Stimulated activated effector memory CD8-positive, alpha-beta T cell treated with anti-CD3 and anti-CD28 coated beads, Interleukin-12 subunit alpha, Interleukin-12 subunit beta, amount 100 ng/mL, for 72 hours (primary cell): ENCODE data around the gene SNRPA1.

Experiments used
- ATAC-seq: fragments of 150-1000 bp; cut with Tn5 transposase; 2 replicates; pipeline ENCODE4 v1.10.0; 2021
- DNase-seq, 2 donors: peaks; one replicate each; pipeline ENCODE4 v3.0.0; 2021 to 2022; ENCODE audit warnings: low spot score in 2 of 2
- H3K27ac Mint-ChIP-seq: one replicate; pipeline ENCODE4 v1.8.0; 2022; ENCODE audit warnings: mild to moderate bottlenecking, mixed read lengths
- H3K36me3 Mint-ChIP-seq: one replicate; pipeline ENCODE4 v1.8.0; 2022; ENCODE audit warnings: mild to moderate bottlenecking, mixed read lengths
- H3K4me1 Mint-ChIP-seq: one replicate; pipeline ENCODE4 v1.8.0; 2022; ENCODE audit warnings: mixed read lengths
- H3K4me3 Mint-ChIP-seq: one replicate; pipeline ENCODE4 v1.8.0; 2022; ENCODE audit warnings: mild to moderate bottlenecking, mixed read lengths
- H3K9me3 Mint-ChIP-seq: one replicate; pipeline ENCODE4 v1.8.0; 2022; ENCODE audit warnings: mixed read lengths

The SNRPA1 gene

GRCh38 chr15:101324524-101325177 lies 29.6 kb upstream of the SNRPA1 start:
- Mint-ChIP-seq H3K36me3 (no peaks in the 10 kb centered on the region), H3K27ac (no peak overlapping the region), H3K4me1 (peaks cover 13% of the 10 kb centered on the region), H3K4me3 (no peak overlapping the region), H3K9me3 (peaks cover 2% of the 10 kb centered on the region)
- no peak for ATAC-seq
- no peak for DNase-seq

- H3K27ac Mint-ChIP-seq: no peak overlapping the region
- H3K4me3 Mint-ChIP-seq: no peak overlapping the region
- DNase-seq (no peak), ATAC-seq (no peak)
- peaks cover 2% of the 10 kb centered on the region for H3K9me3 Mint-ChIP-seq
- H3K4me1 Mint-ChIP-seq: peaks cover 13% of the 10 kb centered on the region
- no peaks in the 10 kb centered on the region for H3K36me3 Mint-ChIP-seq
These were observed 28.9 kb upstream of the SNRPA1 start for GRCh38 chr15:101323793-101324523.

GRCh38 chr15:101322854-101323477 lies 27.9 kb upstream of the SNRPA1 start:
- Mint-ChIP-seq H3K27ac (no peak overlapping the region), H3K36me3 (no peaks in the 10 kb centered on the region), H3K4me3 (no peak overlapping the region), H3K9me3 (peaks cover 2% of the 10 kb centered on the region), H3K4me1 (peaks cover 13% of the 10 kb centered on the region)
- DNase-seq (no peak), ATAC-seq (no peak)

- H3K36me3 Mint-ChIP-seq: no peaks in the 10 kb centered on the region
- ATAC-seq (no peak), DNase-seq (no peak)
- peaks cover 2% of the 10 kb centered on the region for H3K9me3 Mint-ChIP-seq
- H3K4me3 Mint-ChIP-seq: no peak overlapping the region
- H3K27ac Mint-ChIP-seq: no peak overlapping the region
- H3K4me1 Mint-ChIP-seq: peaks cover 13% of the 10 kb centered on the region
These were observed 27.1 kb upstream of the SNRPA1 start for GRCh38 chr15:101322016-101322695.

GRCh38 chr15:101320501-101321052 lies 25.5 kb upstream of the SNRPA1 start:
- H3K9me3 Mint-ChIP-seq: peaks cover 2% of the 10 kb centered on the region
- H3K4me1 Mint-ChIP-seq: peaks cover 13% of the 10 kb centered on the region
- ATAC-seq (peak; percentile 93), DNase-seq (peak; percentile 14 to 73)
- peak overlapping the region; percentile 70 for H3K4me3 Mint-ChIP-seq
- no peaks in the 10 kb centered on the region for H3K36me3 Mint-ChIP-seq
- H3K27ac Mint-ChIP-seq: peak overlapping the region; percentile 84

GRCh38 chr15:101318839-101319238 lies 23.8 kb upstream of the SNRPA1 start:
- Mint-ChIP-seq H3K36me3 (no peaks in the 10 kb centered on the region), H3K4me3 (no peak overlapping the region), H3K4me1 (peaks cover 13% of the 10 kb centered on the region), H3K9me3 (peaks cover 2% of the 10 kb centered on the region), H3K27ac (peak overlapping the region; percentile 20)
- no peak for DNase-seq
- ATAC-seq: no peak

- Mint-ChIP-seq H3K4me1 (peaks cover 13% of the 10 kb centered on the region), H3K36me3 (no peaks in the 10 kb centered on the region), H3K4me3 (no peak overlapping the region), H3K27ac (no peak overlapping the region), H3K9me3 (peaks cover 2% of the 10 kb centered on the region)
- DNase-seq (no peak), ATAC-seq (no peak)
These were observed 23.2 kb upstream of the SNRPA1 start for GRCh38 chr15:101318147-101318819.

GRCh38 chr15:101317336-101317872 lies 22.4 kb upstream of the SNRPA1 start:
- Mint-ChIP-seq H3K9me3 (peaks cover 2% of the 10 kb centered on the region), H3K27ac (no peak overlapping the region), H3K36me3 (no peaks in the 10 kb centered on the region)

GRCh38 chr15:101316529-101316928 lies 21.5 kb upstream of the SNRPA1 start:
- H3K9me3 Mint-ChIP-seq: peaks cover 2% of the 10 kb centered on the region

More at GRCh38 chr15:101317336-101317872, 22.4 kb upstream of the SNRPA1 start:
- no peak overlapping the region for H3K4me3 Mint-ChIP-seq
- ATAC-seq (no peak), DNase-seq (no peak)
- H3K4me1 Mint-ChIP-seq: peaks cover 13% of the 10 kb centered on the region

GRCh38 chr15:101315736-101316135 lies 20.7 kb upstream of the SNRPA1 start:
- ATAC-seq (no peak), DNase-seq (no peak)
- Mint-ChIP-seq H3K36me3 (no peaks in the 10 kb centered on the region), H3K9me3 (no peaks in the 10 kb centered on the region), H3K4me3 (no peak overlapping the region), H3K4me1 (peaks cover 7% of the 10 kb centered on the region), H3K27ac (no peak overlapping the region)

More at GRCh38 chr15:101316529-101316928, 21.5 kb upstream of the SNRPA1 start:
- Mint-ChIP-seq H3K4me3 (no peak overlapping the region), H3K4me1 (peaks cover 13% of the 10 kb centered on the region), H3K36me3 (no peaks in the 10 kb centered on the region), H3K27ac (no peak overlapping the region)
- DNase-seq: no peak
- no peak for ATAC-seq

GRCh38 chr15:101314336-101315125 lies 19.5 kb upstream of the SNRPA1 start:
- Mint-ChIP-seq H3K27ac (no peak overlapping the region), H3K4me3 (no peak overlapping the region), H3K4me1 (no peaks in the 10 kb centered on the region), H3K9me3 (no peaks in the 10 kb centered on the region), H3K36me3 (no peaks in the 10 kb centered on the region)
- ATAC-seq (no peak), DNase-seq (no peak)

- Mint-ChIP-seq H3K4me1 (no peaks in the 10 kb centered on the region), H3K4me3 (no peak overlapping the region), H3K27ac (no peak overlapping the region), H3K36me3 (no peaks in the 10 kb centered on the region), H3K9me3 (no peaks in the 10 kb centered on the region)
- ATAC-seq (no peak), DNase-seq (no peak)
These were observed 18.2 kb upstream of the SNRPA1 start for GRCh38 chr15:101313041-101313761.

GRCh38 chr15:101310508-101310907 lies 15.5 kb upstream of the SNRPA1 start:
- ATAC-seq (no peak), DNase-seq (no peak)
- H3K4me3 Mint-ChIP-seq: no peak overlapping the region
- H3K9me3 Mint-ChIP-seq: no peaks in the 10 kb centered on the region
- no peak overlapping the region for H3K27ac Mint-ChIP-seq
- no peaks in the 10 kb centered on the region for H3K36me3 Mint-ChIP-seq
- no peaks in the 10 kb centered on the region for H3K4me1 Mint-ChIP-seq
